Iris pigment epithelial cell (primary cell): ENCODE results near the gene JOSD1.
A peak's percentile ranks its signal among the peaks of the same experiment; 100 is the strongest.

Experiments
- DNase-seq: peaks from one replicate; pipeline ENCODE4 v3.0.0-alpha.2; 2011; ENCODE audit warnings: low read depth

Gene JOSD1

GRCh38 chr22:38733329-38733723 lies 32.6 kb upstream of the JOSD1 start:
- DNase-seq = peak; percentile 28

- no peak for DNase-seq
These were observed 31.6 kb upstream of the JOSD1 start for GRCh38 chr22:38732251-38732815.

GRCh38 chr22:38731703-38732161 lies 31.0 kb upstream of the JOSD1 start:
- DNase-seq = no peak

- no peak for DNase-seq
These were observed 29.7 kb upstream of the JOSD1 start for GRCh38 chr22:38730411-38730871.

- DNase-seq = no peak
These were observed 29.2 kb upstream of the JOSD1 start for GRCh38 chr22:38729946-38730345.

- DNase-seq = no peak
These were observed 28.4 kb upstream of the JOSD1 start for GRCh38 chr22:38728871-38729796.

- DNase-seq = no peak
These were observed 27.0 kb upstream of the JOSD1 start for GRCh38 chr22:38727530-38728451.

- no peak for DNase-seq
These were observed 26.4 kb upstream of the JOSD1 start for GRCh38 chr22:38727123-38727522.

GRCh38 chr22:38725900-38726655 lies 25.3 kb upstream of the JOSD1 start:
- no peak for DNase-seq

GRCh38 chr22:38724926-38725571 lies 24.3 kb upstream of the JOSD1 start:
- peak; percentile 42 for DNase-seq

GRCh38 chr22:38724176-38724575 lies 23.4 kb upstream of the JOSD1 start:
- DNase-seq = no peak

GRCh38 chr22:38721551-38721950 lies 20.8 kb upstream of the JOSD1 start:
- DNase-seq = no peak

GRCh38 chr22:38720350-38720749 lies 19.6 kb upstream of the JOSD1 start:
- no peak for DNase-seq

- DNase-seq = no peak
These were observed 18.5 kb upstream of the JOSD1 start for GRCh38 chr22:38719196-38719595.

GRCh38 chr22:38718414-38718813 lies 17.7 kb upstream of the JOSD1 start:
- peak; percentile 70 for DNase-seq

- no peak for DNase-seq
These were observed 16.5 kb upstream of the JOSD1 start for GRCh38 chr22:38717244-38717643.

- no peak for DNase-seq
These were observed 16.1 kb upstream of the JOSD1 start for GRCh38 chr22:38716826-38717225.

- DNase-seq = no peak
These were observed 15.5 kb upstream of the JOSD1 start for GRCh38 chr22:38716271-38716670.

GRCh38 chr22:38715852-38716251 lies 15.1 kb upstream of the JOSD1 start:
- no peak for DNase-seq

GRCh38 chr22:38715176-38715764 lies 14.5 kb upstream of the JOSD1 start:
- no peak for DNase-seq

GRCh38 chr22:38713921-38714320 lies 13.2 kb upstream of the JOSD1 start:
- no peak for DNase-seq
